ENCODE data around the gene NOTCH1. TPM values are rescaled to one million over a fixed set of nuclear protein-coding genes. Genes with fewer than 3 reads are reported as not detected.

The NOTCH1 gene
- total RNA-seq, 1 experiment from 2014 or later: 17.7 TPM

GRCh38 chr9:136571531-136571930 lies 25.7 kb upstream of the NOTCH1 start:
- Mint-ChIP-seq H3K27me3 (ENCODE audit: unreplicated experiment) (no peaks in the 10 kb centered on the region), H3K4me3 (ENCODE audit: low read depth, unreplicated experiment) (no peak overlapping the region), H3K27ac (ENCODE audit: unreplicated experiment) (no peak overlapping the region), H3K9me3 (ENCODE audit: low read depth, unreplicated experiment) (no peaks in the 10 kb centered on the region), H3K4me1 (ENCODE audit: low read depth, unreplicated experiment) (peaks cover 22% of the 10 kb centered on the region), H3K36me3 (ENCODE audit: insufficient read depth, unreplicated experiment) (no peaks in the 10 kb centered on the region)
- TF ChIP-seq, protein P1, sequence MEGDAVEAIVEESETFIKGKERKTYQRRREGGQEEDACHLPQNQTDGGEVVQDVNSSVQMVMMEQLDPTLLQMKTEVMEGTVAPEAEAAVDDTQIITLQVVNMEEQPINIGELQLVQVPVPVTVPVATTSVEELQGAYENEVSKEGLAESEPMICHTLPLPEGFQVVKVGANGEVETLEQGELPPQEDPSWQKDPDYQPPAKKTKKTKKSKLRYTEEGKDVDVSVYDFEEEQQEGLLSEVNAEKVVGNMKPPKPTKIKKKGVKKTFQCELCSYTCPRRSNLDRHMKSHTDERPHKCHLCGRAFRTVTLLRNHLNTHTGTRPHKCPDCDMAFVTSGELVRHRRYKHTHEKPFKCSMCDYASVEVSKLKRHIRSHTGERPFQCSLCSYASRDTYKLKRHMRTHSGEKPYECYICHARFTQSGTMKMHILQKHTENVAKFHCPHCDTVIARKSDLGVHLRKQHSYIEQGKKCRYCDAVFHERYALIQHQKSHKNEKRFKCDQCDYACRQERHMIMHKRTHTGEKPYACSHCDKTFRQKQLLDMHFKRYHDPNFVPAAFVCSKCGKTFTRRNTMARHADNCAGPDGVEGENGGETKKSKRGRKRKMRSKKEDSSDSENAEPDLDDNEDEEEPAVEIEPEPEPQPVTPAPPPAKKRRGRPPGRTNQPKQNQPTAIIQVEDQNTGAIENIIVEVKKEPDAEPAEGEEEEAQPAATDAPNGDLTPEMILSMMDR (IDR thresholded peaks at IDR 0.05; ENCODE audit: unreplicated experiment): no peak
- CTCF ChIA-PET: no interaction called here
- DNase-seq: no peak
- no TSS peak for BruUV-seq (replicated peaks)
- intact Hi-C loops (cut with micrococcal nuclease; ENCODE audit: unreplicated experiment): no loop called here

- TF ChIP-seq, protein P1 (IDR thresholded peaks at IDR 0.05; ENCODE audit: unreplicated experiment): no peak
- no TSS peak for BruUV-seq (replicated peaks)
- Mint-ChIP-seq H3K9me3 (ENCODE audit: low read depth, unreplicated experiment) (no peaks in the 10 kb centered on the region), H3K4me1 (ENCODE audit: low read depth, unreplicated experiment) (peaks cover 18% of the 10 kb centered on the region), H3K4me3 (ENCODE audit: low read depth, unreplicated experiment) (no peak overlapping the region), H3K27ac (ENCODE audit: unreplicated experiment) (no peak overlapping the region), H3K27me3 (ENCODE audit: unreplicated experiment) (no peaks in the 10 kb centered on the region), H3K36me3 (ENCODE audit: insufficient read depth, unreplicated experiment) (no peaks in the 10 kb centered on the region)
- CTCF ChIA-PET: no interaction called here
- intact Hi-C loops (cut with micrococcal nuclease; ENCODE audit: unreplicated experiment): no loop called here
- no peak for DNase-seq
Measured at GRCh38 chr9:136570916-136571315, 25.1 kb upstream of the NOTCH1 start.

DNA sequence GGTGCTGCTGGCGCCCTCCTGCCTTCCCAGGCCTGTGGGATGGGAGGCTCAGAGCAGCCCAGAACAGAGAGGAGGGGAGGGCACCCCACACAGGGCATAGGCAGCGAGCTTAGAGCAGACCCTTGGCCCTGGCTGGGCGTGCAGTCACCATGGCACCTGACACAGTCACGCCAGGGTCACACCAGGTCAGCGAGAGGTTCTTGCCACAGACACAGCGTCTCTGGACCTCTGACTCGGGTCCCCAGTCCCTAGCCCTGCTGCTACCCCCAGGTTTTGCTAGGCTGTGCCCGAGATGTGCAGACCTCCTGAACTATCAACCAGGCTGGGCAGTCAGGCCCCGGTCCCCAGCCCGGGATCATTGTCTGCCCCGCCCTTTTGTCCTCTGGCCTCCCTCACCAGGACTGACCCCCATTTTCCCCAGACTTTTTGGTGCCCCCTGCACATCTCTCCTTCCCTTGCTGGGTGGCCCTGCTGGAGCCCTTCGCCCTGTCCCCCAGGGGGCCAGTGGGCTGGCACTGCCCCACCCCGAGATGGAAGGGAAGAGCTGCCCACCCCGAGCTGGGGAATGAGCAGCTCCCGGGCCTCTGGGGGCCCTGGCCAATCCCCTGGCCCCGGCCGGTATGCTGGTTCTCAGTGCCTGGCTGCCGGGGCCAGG lies 24.5 kb upstream of the NOTCH1 start:
- H3K9me3 Mint-ChIP-seq (ENCODE audit: low read depth, unreplicated experiment): no peaks in the 10 kb centered on the region
- no peaks in the 10 kb centered on the region for H3K27me3 Mint-ChIP-seq (ENCODE audit: unreplicated experiment)
- no peak overlapping the region for H3K27ac Mint-ChIP-seq (ENCODE audit: unreplicated experiment)
- H3K4me3 Mint-ChIP-seq (ENCODE audit: low read depth, unreplicated experiment): no peak overlapping the region
- TF ChIP-seq, protein P1 (IDR thresholded peaks at IDR 0.05; ENCODE audit: unreplicated experiment): no peak
- H3K4me1 Mint-ChIP-seq (ENCODE audit: low read depth, unreplicated experiment): peaks cover 18% of the 10 kb centered on the region
- CTCF ChIA-PET: no interaction called here
- intact Hi-C loops (cut with micrococcal nuclease; ENCODE audit: unreplicated experiment): no loop called here
- H3K36me3 Mint-ChIP-seq (ENCODE audit: insufficient read depth, unreplicated experiment): no peaks in the 10 kb centered on the region
- BruUV-seq (replicated peaks): no TSS peak
- no peak for DNase-seq

DNA sequence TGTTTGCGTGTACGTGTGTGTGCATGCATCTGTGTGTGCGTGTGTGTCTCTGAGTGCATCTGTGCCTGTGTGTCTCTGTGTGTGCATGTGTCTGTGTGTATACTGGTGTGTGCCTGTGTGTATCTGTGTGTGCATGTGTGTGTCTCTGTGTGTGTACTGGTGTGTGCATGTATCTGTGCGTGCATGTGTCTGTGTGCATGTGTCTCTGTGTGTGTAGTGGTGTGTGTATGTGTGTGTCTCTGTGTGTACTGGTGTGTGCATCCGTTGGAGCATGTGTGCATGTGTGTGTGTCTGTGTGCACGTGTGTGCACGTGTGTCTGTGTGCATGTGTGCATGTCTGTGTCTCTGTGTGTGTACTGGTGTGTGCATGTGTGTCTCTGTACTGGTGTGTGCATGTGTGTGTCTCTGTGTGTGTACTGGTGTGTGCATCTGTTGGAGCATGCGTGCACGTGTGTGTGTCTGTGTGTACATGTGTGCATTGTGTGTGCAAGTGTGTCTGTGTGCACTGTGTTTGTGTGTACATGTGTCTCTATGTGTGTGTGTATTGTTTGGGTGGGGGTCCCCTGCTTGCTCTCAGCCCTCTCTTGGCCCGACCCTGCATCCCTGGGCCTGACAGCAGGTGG lies 23.8 kb upstream of the NOTCH1 start:
- Mint-ChIP-seq H3K27me3 (ENCODE audit: unreplicated experiment) (no peaks in the 10 kb centered on the region), H3K36me3 (ENCODE audit: insufficient read depth, unreplicated experiment) (no peaks in the 10 kb centered on the region), H3K4me1 (ENCODE audit: low read depth, unreplicated experiment) (peaks cover 18% of the 10 kb centered on the region), H3K9me3 (ENCODE audit: low read depth, unreplicated experiment) (no peaks in the 10 kb centered on the region), H3K4me3 (ENCODE audit: low read depth, unreplicated experiment) (no peak overlapping the region), H3K27ac (ENCODE audit: unreplicated experiment) (peak overlapping the region; percentile 6)
- no TSS peak for BruUV-seq (replicated peaks)
- intact Hi-C loops (cut with micrococcal nuclease; ENCODE audit: unreplicated experiment): no loop called here
- no peak for DNase-seq
- TF ChIP-seq, protein P1 (IDR thresholded peaks at IDR 0.05; ENCODE audit: unreplicated experiment): no peak
- CTCF ChIA-PET: no interaction called here
